ENCODE results near the gene VAV2.
A peak's percentile ranks its signal among the peaks of the same experiment; 100 is the strongest.

VAV2 gene

GRCh38 chr9:133915534-133916158 lies 76.5 kb downstream of the VAV2 start:
- H3K27me3 ChIP-seq (ENCODE audit: insufficient read depth, low read length, poor library complexity) = no peaks in the 10 kb centered on the region

GRCh38 chr9:133914442-133915342 lies 77.4 kb downstream of the VAV2 start:
- H3K4me2 ChIP-seq (ENCODE audit: low read length) = peak overlapping the region; percentile 53
- H3K4me1 ChIP-seq (ENCODE audit: control insufficient read depth, low read depth, low read length) = peaks cover 6% of the 10 kb centered on the region
- no peaks in the 10 kb centered on the region for H3K27me3 ChIP-seq (ENCODE audit: insufficient read depth, low read length, poor library complexity)

More at GRCh38 chr9:133915534-133916158, 76.5 kb downstream of the VAV2 start:
- no peak overlapping the region for H3K4ac ChIP-seq (ENCODE audit: low read depth, low read length)
- no peak overlapping the region for H2BK5ac ChIP-seq (ENCODE audit: low read length)
- H4K8ac ChIP-seq (ENCODE audit: low read depth, low read length) = no peak overlapping the region
- no peak overlapping the region for H2BK15ac ChIP-seq (replicated peaks; ENCODE audit: low read depth)
- peaks cover 14% of the 10 kb centered on the region for H3K79me1 ChIP-seq (ENCODE audit: low read length)
- H2BK120ac ChIP-seq (ENCODE audit: low read depth, low read length) = no peak overlapping the region
- H2AK5ac ChIP-seq (ENCODE audit: low read length) = no peak overlapping the region
- no CpG with 5 or more reads among the region's 30 CpGs for WGBS (ENCODE audit: extremely low coverage, insufficient coverage, low lambda C conversion rate)
- H3K79me2 ChIP-seq (ENCODE audit: control insufficient read depth, insufficient read depth, low read length) = peaks cover 3% of the 10 kb centered on the region
- H3K9ac ChIP-seq (ENCODE audit: low read length) = no peak overlapping the region
- H3K27ac ChIP-seq (ENCODE audit: low read depth, low read length) = no peak overlapping the region
- no peak overlapping the region for H3K18ac ChIP-seq (ENCODE audit: low read length)
- H3K4me1 ChIP-seq (ENCODE audit: control insufficient read depth, low read depth, low read length) = peaks cover 6% of the 10 kb centered on the region
- no peak overlapping the region for H3K56ac ChIP-seq (ENCODE audit: low read length)
- no peak for DNase-seq
- H3K4me2 ChIP-seq (ENCODE audit: low read length) = no peak overlapping the region
- H3K23ac ChIP-seq (ENCODE audit: low read length) = no peak overlapping the region
- no peak overlapping the region for H4K5ac ChIP-seq (ENCODE audit: low read length)
- no peak overlapping the region for H3K4me3 ChIP-seq (ENCODE audit: low read length)
- no peaks in the 10 kb centered on the region for H3K36me3 ChIP-seq (ENCODE audit: control insufficient read depth, insufficient read depth, low read length)

DNA sequence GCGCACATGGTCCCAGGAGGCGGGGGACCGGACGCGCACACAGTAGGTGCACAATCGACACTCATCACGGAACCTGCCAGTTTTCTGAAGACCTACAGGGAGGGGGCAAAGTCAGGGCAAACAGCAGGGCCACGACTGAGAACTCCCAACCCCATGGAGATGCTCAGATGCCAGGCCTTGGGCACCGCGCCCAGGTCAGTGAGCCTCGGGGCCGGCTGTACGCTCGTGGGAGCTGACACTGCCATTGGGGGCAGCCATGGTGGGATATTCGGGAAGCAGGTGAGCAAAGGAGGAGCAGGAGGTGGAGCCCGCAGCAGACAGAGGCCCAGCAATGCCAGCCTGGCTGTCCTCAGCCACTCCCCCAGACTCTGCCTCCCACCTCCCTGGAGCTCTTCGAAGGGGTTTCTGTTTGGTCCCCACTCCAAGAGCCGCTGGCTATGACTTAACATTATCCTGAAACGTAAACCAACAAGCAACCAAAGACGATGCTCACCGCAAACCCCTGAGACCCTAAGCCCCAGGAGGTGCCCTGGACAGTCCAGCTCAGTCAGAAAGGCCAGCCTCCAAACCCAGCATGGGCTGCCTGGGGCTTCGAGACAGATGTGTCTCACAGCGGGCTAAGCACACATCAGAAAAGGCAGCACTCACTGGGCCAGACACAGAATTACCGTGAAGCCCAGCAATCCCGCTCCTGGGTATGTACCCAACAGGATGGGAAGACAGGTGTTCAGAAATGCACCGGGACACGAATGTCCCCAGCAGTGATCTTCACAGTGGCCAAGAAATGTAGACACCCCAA lies 78.4 kb downstream of the VAV2 start:
- Histone ChIP-seq H3K27me3 (ENCODE audit: insufficient read depth, low read length, poor library complexity) (no peaks in the 10 kb centered on the region), H3K36me3 (ENCODE audit: control insufficient read depth, insufficient read depth, low read length) (no peaks in the 10 kb centered on the region), H3K56ac (ENCODE audit: low read length) (peak overlapping the region; percentile 18), H3K4ac (ENCODE audit: low read depth, low read length) (no peak overlapping the region), H4K5ac (ENCODE audit: low read length) (no peak overlapping the region), H2AK5ac (ENCODE audit: low read length) (no peak overlapping the region), H3K4me3 (ENCODE audit: low read length) (no peak overlapping the region), H3K23ac (ENCODE audit: low read length) (peak overlapping the region; percentile 18), H3K79me1 (ENCODE audit: low read length) (peaks cover 18% of the 10 kb centered on the region), H3K4me1 (ENCODE audit: control insufficient read depth, low read depth, low read length) (peaks cover 6% of the 10 kb centered on the region), H4K8ac (ENCODE audit: low read depth, low read length) (no peak overlapping the region), H3K79me2 (ENCODE audit: control insufficient read depth, insufficient read depth, low read length) (peaks cover 4% of the 10 kb centered on the region), H3K4me2 (ENCODE audit: low read length) (no peak overlapping the region), H2BK5ac (ENCODE audit: low read length) (no peak overlapping the region), H2BK120ac (ENCODE audit: low read depth, low read length) (no peak overlapping the region), H3K18ac (ENCODE audit: low read length) (no peak overlapping the region), H2BK15ac (replicated peaks; ENCODE audit: low read depth) (no peak overlapping the region), H3K27ac (ENCODE audit: low read depth, low read length) (no peak overlapping the region), H3K9ac (ENCODE audit: low read length) (peak overlapping the region; percentile 34)
- no peak for DNase-seq
- no CpG with 5 or more reads among the region's 27 CpGs for whole genome bisulfite sequencing (ENCODE audit: extremely low coverage, insufficient coverage, low lambda C conversion rate)

More at GRCh38 chr9:133914442-133915342, 77.4 kb downstream of the VAV2 start:
- Histone ChIP-seq H2BK15ac (replicated peaks; ENCODE audit: low read depth) (no peak overlapping the region), H4K5ac (ENCODE audit: low read length) (no peak overlapping the region), H2BK120ac (ENCODE audit: low read depth, low read length) (no peak overlapping the region), H3K4me3 (ENCODE audit: low read length) (no peak overlapping the region), H3K79me1 (ENCODE audit: low read length) (peaks cover 13% of the 10 kb centered on the region), H3K27ac (ENCODE audit: low read depth, low read length) (peak overlapping the region; percentile 72), H3K4ac (ENCODE audit: low read depth, low read length) (no peak overlapping the region), H4K8ac (ENCODE audit: low read depth, low read length) (no peak overlapping the region), H3K18ac (ENCODE audit: low read length) (no peak overlapping the region), H2AK5ac (ENCODE audit: low read length) (no peak overlapping the region), H3K36me3 (ENCODE audit: control insufficient read depth, insufficient read depth, low read length) (no peaks in the 10 kb centered on the region), H3K79me2 (ENCODE audit: control insufficient read depth, insufficient read depth, low read length) (peaks cover 3% of the 10 kb centered on the region), H2BK5ac (ENCODE audit: low read length) (no peak overlapping the region), H3K23ac (ENCODE audit: low read length) (no peak overlapping the region), H3K56ac (ENCODE audit: low read length) (peak overlapping the region; percentile 75), H3K9ac (ENCODE audit: low read length) (peak overlapping the region; percentile 42)
- DNase-seq = peak; percentile 78
- no CpG with 5 or more reads among the region's 25 CpGs for WGBS (ENCODE audit: extremely low coverage, insufficient coverage, low lambda C conversion rate)

- H2BK5ac ChIP-seq (ENCODE audit: low read length) = no peak overlapping the region
- H3K27me3 ChIP-seq (ENCODE audit: insufficient read depth, low read length, poor library complexity) = no peaks in the 10 kb centered on the region
- H4K8ac ChIP-seq (ENCODE audit: low read depth, low read length) = no peak overlapping the region
- DNase-seq = no peak
- no peak overlapping the region for H3K56ac ChIP-seq (ENCODE audit: low read length)
- peaks cover 25% of the 10 kb centered on the region for H3K79me1 ChIP-seq (ENCODE audit: low read length)
- H3K79me2 ChIP-seq (ENCODE audit: control insufficient read depth, insufficient read depth, low read length) = peaks cover 7% of the 10 kb centered on the region
- no peak overlapping the region for H3K18ac ChIP-seq (ENCODE audit: low read length)
- H2BK120ac ChIP-seq (ENCODE audit: low read depth, low read length) = no peak overlapping the region
- H3K4me1 ChIP-seq (ENCODE audit: control insufficient read depth, low read depth, low read length) = peaks cover 6% of the 10 kb centered on the region
- H3K23ac ChIP-seq (ENCODE audit: low read length) = no peak overlapping the region
- H3K4ac ChIP-seq (ENCODE audit: low read depth, low read length) = no peak overlapping the region
- no peak overlapping the region for H3K9ac ChIP-seq (ENCODE audit: low read length)
- no peak overlapping the region for H2AK5ac ChIP-seq (ENCODE audit: low read length)
- H3K4me3 ChIP-seq (ENCODE audit: low read length) = no peak overlapping the region
- H2BK15ac ChIP-seq (replicated peaks; ENCODE audit: low read depth) = no peak overlapping the region
- H3K4me2 ChIP-seq (ENCODE audit: low read length) = no peak overlapping the region
- WGBS (ENCODE audit: extremely low coverage, insufficient coverage, low lambda C conversion rate) = no CpG with 5 or more reads among the region's 26 CpGs
- no peak overlapping the region for H3K27ac ChIP-seq (ENCODE audit: low read depth, low read length)
- H4K5ac ChIP-seq (ENCODE audit: low read length) = no peak overlapping the region
- H3K36me3 ChIP-seq (ENCODE audit: control insufficient read depth, insufficient read depth, low read length) = no peaks in the 10 kb centered on the region
These were observed 81.1 kb downstream of the VAV2 start for GRCh38 chr9:133910855-133911514.

All from mesendoderm (in vitro differentiated cells).